ENCODE data around the gene MGAT5.

The MGAT5 gene

DNA sequence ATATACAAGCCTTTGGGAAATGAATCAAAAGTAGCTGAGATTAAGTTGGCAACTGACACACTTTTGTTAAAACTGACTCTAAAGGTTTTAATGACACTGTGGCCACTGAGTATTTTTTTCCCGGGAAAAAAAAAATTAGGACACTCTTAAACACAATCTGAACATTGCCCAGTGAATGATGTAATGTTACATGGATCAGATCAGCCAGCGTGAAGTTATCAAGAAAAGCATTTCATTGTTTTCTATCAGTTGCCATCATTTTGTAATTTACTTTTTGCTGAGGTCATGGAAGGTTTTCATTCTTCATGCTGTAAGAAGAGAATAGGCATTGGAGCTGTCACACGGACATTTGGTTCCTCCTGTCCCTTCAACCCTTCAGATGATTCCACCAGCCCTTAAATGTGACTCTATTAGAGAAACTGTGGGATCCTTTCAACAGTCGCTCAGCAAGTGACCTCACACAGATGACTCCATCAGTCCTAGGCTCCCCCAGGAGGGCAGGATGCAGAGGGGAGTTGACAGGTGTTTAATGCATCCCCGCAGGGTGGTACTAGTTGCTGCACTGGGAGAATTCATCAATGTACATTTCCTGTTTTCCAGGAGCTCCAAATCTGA is 164.2 kb downstream of the MGAT5 start:
- no peak for TF ChIP-seq NFIC (IDR thresholded peaks at IDR 0.05)
- no peak for TF ChIP-seq MAX (IDR thresholded peaks at IDR 0.05)
- no peak for TF ChIP-seq FOXM1 (IDR thresholded peaks at IDR 0.05; ENCODE audit: borderline replicate concordance, low read depth)
- TF ChIP-seq, protein P1, sequence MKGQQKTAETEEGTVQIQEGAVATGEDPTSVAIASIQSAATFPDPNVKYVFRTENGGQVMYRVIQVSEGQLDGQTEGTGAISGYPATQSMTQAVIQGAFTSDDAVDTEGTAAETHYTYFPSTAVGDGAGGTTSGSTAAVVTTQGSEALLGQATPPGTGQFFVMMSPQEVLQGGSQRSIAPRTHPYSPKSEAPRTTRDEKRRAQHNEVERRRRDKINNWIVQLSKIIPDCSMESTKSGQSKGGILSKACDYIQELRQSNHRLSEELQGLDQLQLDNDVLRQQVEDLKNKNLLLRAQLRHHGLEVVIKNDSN (IDR thresholded peaks at IDR 0.05): no peak
- TF ChIP-seq RAD21 (IDR thresholded peaks at IDR 0.05; ENCODE audit: low read depth): no peak
- TF ChIP-seq TCF12 (IDR thresholded peaks at IDR 0.05; ENCODE audit: low read depth): no peak
- no peak for TF ChIP-seq EP300 (IDR thresholded peaks at IDR 0.05; ENCODE audit: borderline replicate concordance)

- TF ChIP-seq EP300 (IDR thresholded peaks at IDR 0.05; ENCODE audit: borderline replicate concordance) (no peak), MAX (IDR thresholded peaks at IDR 0.05) (no peak), RAD21 (IDR thresholded peaks at IDR 0.05; ENCODE audit: low read depth) (no peak), ZBTB7A (IDR thresholded peaks at IDR 0.05; ENCODE audit: low read depth) (no peak), CREB1 (IDR thresholded peaks at IDR 0.05; ENCODE audit: low read depth) (no peak), TAF1 (IDR thresholded peaks at IDR 0.05; ENCODE audit: low read depth) (no peak), CEBPB (IDR thresholded peaks at IDR 0.05) (no peak), EGR1 (IDR thresholded peaks at IDR 0.05) (no peak), TEAD4 (IDR thresholded peaks at IDR 0.05) (no peak), NFIC (IDR thresholded peaks at IDR 0.05) (no peak), FOXM1 (IDR thresholded peaks at IDR 0.05; ENCODE audit: borderline replicate concordance, low read depth) (no peak), YY1 (IDR thresholded peaks at IDR 0.05; ENCODE audit: low read depth) (no peak), TCF12 (IDR thresholded peaks at IDR 0.05; ENCODE audit: low read depth) (no peak)
- TF ChIP-seq, protein P2, sequence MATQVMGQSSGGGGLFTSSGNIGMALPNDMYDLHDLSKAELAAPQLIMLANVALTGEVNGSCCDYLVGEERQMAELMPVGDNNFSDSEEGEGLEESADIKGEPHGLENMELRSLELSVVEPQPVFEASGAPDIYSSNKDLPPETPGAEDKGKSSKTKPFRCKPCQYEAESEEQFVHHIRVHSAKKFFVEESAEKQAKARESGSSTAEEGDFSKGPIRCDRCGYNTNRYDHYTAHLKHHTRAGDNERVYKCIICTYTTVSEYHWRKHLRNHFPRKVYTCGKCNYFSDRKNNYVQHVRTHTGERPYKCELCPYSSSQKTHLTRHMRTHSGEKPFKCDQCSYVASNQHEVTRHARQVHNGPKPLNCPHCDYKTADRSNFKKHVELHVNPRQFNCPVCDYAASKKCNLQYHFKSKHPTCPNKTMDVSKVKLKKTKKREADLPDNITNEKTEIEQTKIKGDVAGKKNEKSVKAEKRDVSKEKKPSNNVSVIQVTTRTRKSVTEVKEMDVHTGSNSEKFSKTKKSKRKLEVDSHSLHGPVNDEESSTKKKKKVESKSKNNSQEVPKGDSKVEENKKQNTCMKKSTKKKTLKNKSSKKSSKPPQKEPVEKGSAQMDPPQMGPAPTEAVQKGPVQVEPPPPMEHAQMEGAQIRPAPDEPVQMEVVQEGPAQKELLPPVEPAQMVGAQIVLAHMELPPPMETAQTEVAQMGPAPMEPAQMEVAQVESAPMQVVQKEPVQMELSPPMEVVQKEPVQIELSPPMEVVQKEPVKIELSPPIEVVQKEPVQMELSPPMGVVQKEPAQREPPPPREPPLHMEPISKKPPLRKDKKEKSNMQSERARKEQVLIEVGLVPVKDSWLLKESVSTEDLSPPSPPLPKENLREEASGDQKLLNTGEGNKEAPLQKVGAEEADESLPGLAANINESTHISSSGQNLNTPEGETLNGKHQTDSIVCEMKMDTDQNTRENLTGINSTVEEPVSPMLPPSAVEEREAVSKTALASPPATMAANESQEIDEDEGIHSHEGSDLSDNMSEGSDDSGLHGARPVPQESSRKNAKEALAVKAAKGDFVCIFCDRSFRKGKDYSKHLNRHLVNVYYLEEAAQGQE (IDR thresholded peaks at IDR 0.05; ENCODE audit: low read depth): no peak
- TF ChIP-seq, protein P1 (IDR thresholded peaks at IDR 0.05): no peak
Observed at GRCh38 chr2:134420259-134420658, 166.4 kb downstream of the MGAT5 start.

- TF ChIP-seq TEAD4 (IDR thresholded peaks at IDR 0.05) (no peak), CEBPB (IDR thresholded peaks at IDR 0.05) (no peak), YY1 (IDR thresholded peaks at IDR 0.05; ENCODE audit: low read depth) (no peak), NFIC (IDR thresholded peaks at IDR 0.05) (no peak), ZBTB7A (IDR thresholded peaks at IDR 0.05; ENCODE audit: low read depth) (no peak), TAF1 (IDR thresholded peaks at IDR 0.05; ENCODE audit: low read depth) (no peak), FOXM1 (IDR thresholded peaks at IDR 0.05; ENCODE audit: borderline replicate concordance, low read depth) (no peak), MAX (IDR thresholded peaks at IDR 0.05) (no peak), CREB1 (IDR thresholded peaks at IDR 0.05; ENCODE audit: low read depth) (no peak), RAD21 (IDR thresholded peaks at IDR 0.05; ENCODE audit: low read depth) (no peak), EGR1 (IDR thresholded peaks at IDR 0.05) (no peak), EP300 (IDR thresholded peaks at IDR 0.05; ENCODE audit: borderline replicate concordance) (no peak), TCF12 (IDR thresholded peaks at IDR 0.05; ENCODE audit: low read depth) (no peak)
- TF ChIP-seq, protein P1 (IDR thresholded peaks at IDR 0.05): no peak
- TF ChIP-seq, protein P2 (IDR thresholded peaks at IDR 0.05; ENCODE audit: low read depth): no peak
Observed at GRCh38 chr2:134420920-134421319, 167.0 kb downstream of the MGAT5 start.

DNA sequence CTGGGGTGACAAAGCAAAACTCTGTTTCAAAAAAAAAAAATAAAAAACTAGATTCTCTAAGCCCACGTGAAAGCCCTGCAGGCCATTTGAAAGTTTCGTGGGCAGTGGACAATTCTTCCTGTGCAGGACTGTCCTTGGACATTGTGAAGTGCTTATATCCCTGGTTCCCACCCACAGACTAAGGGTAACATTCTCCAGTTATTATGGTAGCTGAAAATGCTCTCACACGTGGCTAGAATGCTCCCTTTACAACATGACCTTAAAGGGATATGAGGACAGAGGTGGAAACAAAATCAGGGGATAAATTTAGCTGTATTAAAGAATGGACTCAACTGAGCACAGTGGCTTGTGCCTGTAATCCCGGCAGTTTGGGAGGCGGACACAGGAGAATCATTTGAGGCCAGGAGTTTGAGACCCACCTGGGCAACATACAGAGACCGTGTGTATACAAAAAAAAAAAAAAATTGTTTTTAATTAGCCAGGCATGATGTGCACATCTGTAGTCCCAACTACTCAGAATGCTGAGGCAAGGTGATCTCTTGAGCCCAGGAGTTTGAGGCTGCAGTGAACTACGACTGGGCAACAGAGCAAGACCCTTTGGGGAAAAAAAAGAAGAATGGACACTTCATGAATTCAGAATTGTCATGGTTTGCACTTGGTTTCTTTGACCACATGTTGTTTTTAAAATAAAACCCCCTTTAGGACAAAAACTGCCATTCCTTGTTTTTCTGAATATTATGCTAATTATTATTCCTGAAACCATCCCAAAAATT is 167.9 kb downstream of the MGAT5 start:
- no peak for TF ChIP-seq EGR1 (IDR thresholded peaks at IDR 0.05)
- no peak for TF ChIP-seq RAD21 (IDR thresholded peaks at IDR 0.05; ENCODE audit: low read depth)
- no peak for TF ChIP-seq TCF12 (IDR thresholded peaks at IDR 0.05; ENCODE audit: low read depth)
- no peak for TF ChIP-seq MAX (IDR thresholded peaks at IDR 0.05)
- no peak for TF ChIP-seq NFIC (IDR thresholded peaks at IDR 0.05)
- TF ChIP-seq CREB1 (IDR thresholded peaks at IDR 0.05; ENCODE audit: low read depth): no peak
- TF ChIP-seq, protein P1 (IDR thresholded peaks at IDR 0.05): no peak
- no peak for TF ChIP-seq YY1 (IDR thresholded peaks at IDR 0.05; ENCODE audit: low read depth)
- no peak for TF ChIP-seq FOXM1 (IDR thresholded peaks at IDR 0.05; ENCODE audit: borderline replicate concordance, low read depth)
- TF ChIP-seq TAF1 (IDR thresholded peaks at IDR 0.05; ENCODE audit: low read depth): no peak
- TF ChIP-seq EP300 (IDR thresholded peaks at IDR 0.05; ENCODE audit: borderline replicate concordance): no peak
